Stimulated activated CD8-positive, alpha-beta memory T cell treated with anti-CD3 and anti-CD28 coated beads, Interleukin-2, amount 100 ng/mL, for 1 hour (primary cell): ENCODE data around the gene YARS2.

Source experiments
- DNase-seq, 2 donors: peaks; one replicate each; pipeline ENCODE4 v3.0.0-alpha.2; 2020; ENCODE audit warnings: low read depth in 2 of 2

YARS2 gene

GRCh38 chr12:32755654-32756475, at the start of gene YARS2:
TSS of gene YARS2 (minus strand) at chr12:32755897. CDS start at chr12:32755874, 23 bp downstream.
- DNase-seq: peak; percentile 80

GRCh38 chr12:32804301-32804700, 48.6 kb upstream of the YARS2 start:
- no peak for DNase-seq

GRCh38 chr12:32801269-32801980, 45.7 kb upstream of the YARS2 start:
- no peak for DNase-seq

GRCh38 chr12:32794281-32794680, 38.6 kb upstream of the YARS2 start:
- no peak for DNase-seq

GRCh38 chr12:32789916-32790315, 34.2 kb upstream of the YARS2 start:
- no peak for DNase-seq

- DNase-seq: no peak
Observed at GRCh38 chr12:32789446-32789845, 33.7 kb upstream of the YARS2 start.

GRCh38 chr12:32788405-32788804, 32.7 kb upstream of the YARS2 start:
- DNase-seq: no peak

GRCh38 chr12:32785557-32785956, 29.9 kb upstream of the YARS2 start:
- DNase-seq: no peak

GRCh38 chr12:32783029-32783428, 27.3 kb upstream of the YARS2 start:
- DNase-seq: no peak

- DNase-seq: no peak
Observed at GRCh38 chr12:32780071-32780470, 24.4 kb upstream of the YARS2 start.

GRCh38 chr12:32777691-32778175, 22.0 kb upstream of the YARS2 start:
- DNase-seq: no peak

GRCh38 chr12:32777159-32777558, 21.5 kb upstream of the YARS2 start:
- DNase-seq: no peak

- DNase-seq: no peak
Observed at GRCh38 chr12:32776258-32776657, 20.6 kb upstream of the YARS2 start.

- DNase-seq: no peak
Observed at GRCh38 chr12:32773691-32774090, 18.0 kb upstream of the YARS2 start.

GRCh38 chr12:32770141-32770540, 14.4 kb upstream of the YARS2 start:
- DNase-seq: no peak

GRCh38 chr12:32768518-32768917, 12.8 kb upstream of the YARS2 start:
- DNase-seq: no peak

- no peak for DNase-seq
Observed at GRCh38 chr12:32765906-32766305, 10.2 kb upstream of the YARS2 start.

- DNase-seq: no peak
Observed at GRCh38 chr12:32761716-32762115, 6.0 kb upstream of the YARS2 start.

- DNase-seq: no peak
Observed at GRCh38 chr12:32757157-32757556, 1.5 kb upstream of the YARS2 start.

- DNase-seq: no peak
Observed at GRCh38 chr12:32756476-32757066, 874 bp upstream of the YARS2 start.

- DNase-seq: peak; percentile 24 to 32
Observed at GRCh38 chr12:32755051-32755653, 545 bp downstream of the YARS2 start.

- DNase-seq: no peak
Observed at GRCh38 chr12:32754111-32754510, 1.6 kb downstream of the YARS2 start.
